Lower leg skin (tissue), 4 donors: ENCODE data around the gene ZNF462. TPM values are rescaled to one million over a fixed set of nuclear protein-coding genes. Genes with fewer than 3 reads are reported as not detected.

ENCODE experiments used
- DNase-seq, 2 donors: peaks; one replicate each; pipeline ENCODE4 v3.0.0-alpha.2; 2019; ENCODE audit warnings: low spot score in 2 of 2
- H3K4me3 ChIP-seq: fragments of 200-600 bp; sonication (generic); 2 replicates; pipeline ENCODE4 v1.5.1; 2017; ENCODE audit warnings: mild to moderate bottlenecking, low read depth; ENCODE audit not compliant: poor library complexity, severe bottlenecking
- CTCF ChIP-seq, 3 donors: fragments of 450-650 bp; IDR thresholded peaks; one replicate each; pipeline ENCODE4 v1.5.1; 2016; ENCODE audit warnings: antibody characterized with exemption in 3 of 3, mild to moderate bottlenecking in 3 of 3, moderate library complexity in 2 of 3
- POLR2A ChIP-seq, 2 donors: fragments of 450-650 bp; IDR thresholded peaks; one replicate each; pipeline ENCODE4 v1.6.1; 2016 to 2017; ENCODE audit warnings: antibody characterized with exemption in 2 of 2, mild to moderate bottlenecking in 1 of 2, moderate library complexity in 1 of 2
- WGBS, 2 donors: methylation state at CpG; one replicate each; pipeline ENCODE4 v1.1.5; 2018; 5-methylcytosine and 5-hydroxymethylcytosine counted together
- intact Hi-C: fragments of 100-400 bp; cut with DNase I; formaldehyde crosslinking; loops from one replicate; pipeline ENCODE4 v1.15.0; 2023; ENCODE audit warnings: low total_unique reads
- total RNA-seq, 4 donors: library from RNA; depleted of rRNA; stranded (reverse); fragments of >200 nt; gene quantifications; one replicate each; pipeline ENCODE4 v1.1.0, GENCODE V29; 2016

The ZNF462 gene
- total RNA-seq, 4 donors from 2014 or later, result 13.3 to 19.9 (median 16.2) TPM

- intact Hi-C loops, result no loop called here
- no peak for DNase-seq
- WGBS, 2 donors, result 46 to 49% methylated on average over 3 of the region's 3 CpGs
- no peak overlapping the region for H3K4me3 ChIP-seq
- no peak for TF ChIP-seq POLR2A (IDR thresholded peaks at IDR 0.05)
- no peak for TF ChIP-seq CTCF (IDR thresholded peaks at IDR 0.05)
These were observed 43.2 kb downstream of the ZNF462 start for GRCh38 chr9:106906129-106906528.

GRCh38 chr9:106911951-106912350 is 49.0 kb downstream of the ZNF462 start:
- intact Hi-C loops, result no loop called here
- no peak overlapping the region for H3K4me3 ChIP-seq
- WGBS, 2 donors, result 61 to 76% methylated on average over 6 of the region's 6 CpGs
- no peak for DNase-seq
- TF ChIP-seq CTCF (IDR thresholded peaks at IDR 0.05) (no peak), POLR2A (IDR thresholded peaks at IDR 0.05) (no peak)

GRCh38 chr9:106913276-106913675 is 50.3 kb downstream of the ZNF462 start:
- TF ChIP-seq POLR2A (IDR thresholded peaks at IDR 0.05) (no peak), CTCF (IDR thresholded peaks at IDR 0.05) (no peak)
- DNase-seq, result no peak
- 60 to 63% methylated on average over 5 of the region's 5 CpGs for WGBS, 2 donors
- H3K4me3 ChIP-seq, result no peak overlapping the region
- intact Hi-C loops, result no loop called here

GRCh38 chr9:106915851-106916250 is 52.9 kb downstream of the ZNF462 start:
- intact Hi-C loops, result no loop called here
- TF ChIP-seq POLR2A (IDR thresholded peaks at IDR 0.05), result no peak
- H3K4me3 ChIP-seq, result no peak overlapping the region
- 86 to 91% methylated on average over 3 of the region's 3 CpGs for WGBS, 2 donors
- no peak for DNase-seq

- 57% methylated on average over 8 of the region's 8 CpGs for WGBS, 2 donors
- H3K4me3 ChIP-seq, result no peak overlapping the region
- intact Hi-C loops, result no loop called here
- DNase-seq, result no peak
- TF ChIP-seq CTCF (IDR thresholded peaks at IDR 0.05) (no peak), POLR2A (IDR thresholded peaks at IDR 0.05) (no peak)
These were observed 53.7 kb downstream of the ZNF462 start for GRCh38 chr9:106916466-106917235.

GRCh38 chr9:106918825-106919509 is 56.0 kb downstream of the ZNF462 start:
- intact Hi-C loops, result no loop called here
- 95 to 98% methylated on average over 5 of the region's 5 CpGs for WGBS, 2 donors
- TF ChIP-seq CTCF (IDR thresholded peaks at IDR 0.05), result no peak
- TF ChIP-seq POLR2A (IDR thresholded peaks at IDR 0.05), result no peak
- no peak for DNase-seq
- no peak overlapping the region for H3K4me3 ChIP-seq
